Skeletal muscle satellite cell (primary cell): ENCODE data around the gene AIP.
"Not testable (repeated sequence)": the region's sequence is repeated elsewhere in the genome, so short reads cannot be mapped to it uniquely, and the experiment has no call there.

Source experiments
- H3K27me3 ChIP-seq: 2 replicates; pipeline ENCODE4 v1.7.0; 2013; ENCODE audit warnings: low read length; ENCODE audit not compliant: control insufficient read depth, insufficient read depth
- H3K36me3 ChIP-seq: 2 replicates; pipeline ENCODE4 v1.7.0; 2013; ENCODE audit warnings: mild to moderate bottlenecking, control low read depth, low read length; ENCODE audit not compliant: insufficient read depth
- H3K4me1 ChIP-seq: 2 replicates; pipeline ENCODE4 v1.7.0; 2013; ENCODE audit warnings: low read length; ENCODE audit not compliant: control insufficient read depth, insufficient read depth
- H3K4me2 ChIP-seq: 2 replicates; pipeline ENCODE4 v1.7.0; 2013; ENCODE audit warnings: mild to moderate bottlenecking, low read length
- H3K4me3 ChIP-seq: 2 replicates; pipeline ENCODE4 v1.7.0; 2013; ENCODE audit warnings: low read length
- H3K9ac ChIP-seq: 2 replicates; pipeline ENCODE4 v1.7.0; 2013; ENCODE audit warnings: mild to moderate bottlenecking, low read depth, low read length, moderate library complexity
- H3K9me3 ChIP-seq: replicated peaks from 2 replicates; pipeline ENCODE4 v1.7.0; 2013; ENCODE audit warnings: mild to moderate bottlenecking, control low read depth, low read length

AIP gene

GRCh38 chr11:67465189-67465510, 17.7 kb upstream of the AIP start:
- Histone ChIP-seq H3K9ac (no peak overlapping the region), H3K4me3 (no peak overlapping the region), H3K4me1 (peaks cover 27% of the 10 kb centered on the region), H3K4me2 (no peak overlapping the region), H3K36me3 (no peaks in the 10 kb centered on the region), H3K27me3 (no peaks in the 10 kb centered on the region), H3K9me3 (no peaks in the 10 kb centered on the region)

GRCh38 chr11:67465530-67465929, 17.3 kb upstream of the AIP start:
- not testable (repeated sequence) for H3K27me3 ChIP-seq, H3K4me2 ChIP-seq, H3K36me3 ChIP-seq, H3K4me3 ChIP-seq, H3K9ac ChIP-seq, H3K9me3 ChIP-seq
- H3K4me1 ChIP-seq = peaks cover 27% of the 10 kb centered on the region

DNA sequence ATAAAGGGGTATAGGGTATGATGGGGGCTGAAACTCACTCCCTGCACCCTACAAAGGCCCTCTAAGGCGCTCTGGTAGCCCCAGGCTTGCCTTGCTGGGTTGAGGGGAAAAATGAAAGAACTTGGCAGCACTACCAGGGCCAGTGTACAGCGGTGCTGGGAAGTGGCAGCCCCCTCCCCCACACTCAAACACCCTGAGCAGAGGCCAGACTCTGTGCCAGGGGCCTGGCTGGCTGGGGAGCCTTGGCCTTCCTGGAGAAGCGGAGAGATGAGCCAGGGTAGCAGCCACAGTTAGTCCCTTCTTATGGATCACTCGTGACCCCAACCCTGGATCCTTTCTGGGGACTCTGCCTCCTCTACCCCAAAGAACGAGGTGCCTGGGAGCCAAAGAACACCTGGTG, 16.5 kb upstream of the AIP start:
- Histone ChIP-seq H3K9me3 (no peaks in the 10 kb centered on the region), H3K4me2 (no peak overlapping the region), H3K4me1 (peaks cover 27% of the 10 kb centered on the region), H3K9ac (no peak overlapping the region), H3K4me3 (no peak overlapping the region), H3K36me3 (no peaks in the 10 kb centered on the region), H3K27me3 (no peaks in the 10 kb centered on the region)

DNA sequence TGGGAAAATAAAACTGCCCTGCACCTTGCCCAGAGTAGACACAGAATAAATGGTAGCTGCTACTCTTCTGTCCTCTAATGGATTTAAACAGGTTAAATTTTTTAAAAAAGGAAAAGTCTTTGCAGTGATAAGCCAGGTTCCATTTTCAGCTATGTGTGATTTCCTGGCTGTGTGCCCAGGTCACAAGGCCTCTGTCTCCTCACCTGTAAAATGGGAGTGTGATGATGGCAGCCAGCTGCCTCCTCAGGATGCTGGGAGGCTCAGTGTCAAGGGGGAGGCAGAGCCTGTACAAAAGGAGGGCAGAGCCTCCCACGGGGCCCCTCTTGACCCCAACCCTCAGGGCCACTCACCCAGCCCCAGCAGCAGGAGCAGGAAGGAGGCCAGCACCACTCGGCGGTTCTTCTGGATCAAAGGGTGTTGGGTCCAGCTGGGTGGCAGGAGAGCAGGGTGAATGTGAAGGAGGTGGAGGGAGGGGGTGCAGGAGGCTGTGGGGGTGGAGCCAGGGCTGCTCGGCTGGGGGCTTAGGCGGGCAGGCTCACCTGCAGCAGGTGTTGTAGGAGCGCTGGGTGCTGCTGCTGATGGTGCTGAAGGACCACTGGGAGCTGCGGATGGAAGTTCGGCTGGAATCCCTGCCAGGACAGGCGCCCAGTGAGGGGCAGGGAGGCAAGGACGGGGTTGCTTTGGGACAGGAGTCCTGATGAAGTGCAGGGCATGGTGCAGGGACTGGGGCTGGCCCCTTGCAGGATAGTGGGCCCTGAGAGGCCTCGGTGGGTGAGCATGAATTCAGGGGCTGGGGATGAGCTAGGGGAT, 15.7 kb upstream of the AIP start:
- Histone ChIP-seq H3K9me3 (no peaks in the 10 kb centered on the region), H3K9ac (no peak overlapping the region), H3K4me2 (peak overlapping the region; percentile 94), H3K36me3 (no peaks in the 10 kb centered on the region), H3K4me1 (peaks cover 27% of the 10 kb centered on the region), H3K27me3 (peaks cover 4% of the 10 kb centered on the region), H3K4me3 (peak overlapping the region; percentile 91)

DNA sequence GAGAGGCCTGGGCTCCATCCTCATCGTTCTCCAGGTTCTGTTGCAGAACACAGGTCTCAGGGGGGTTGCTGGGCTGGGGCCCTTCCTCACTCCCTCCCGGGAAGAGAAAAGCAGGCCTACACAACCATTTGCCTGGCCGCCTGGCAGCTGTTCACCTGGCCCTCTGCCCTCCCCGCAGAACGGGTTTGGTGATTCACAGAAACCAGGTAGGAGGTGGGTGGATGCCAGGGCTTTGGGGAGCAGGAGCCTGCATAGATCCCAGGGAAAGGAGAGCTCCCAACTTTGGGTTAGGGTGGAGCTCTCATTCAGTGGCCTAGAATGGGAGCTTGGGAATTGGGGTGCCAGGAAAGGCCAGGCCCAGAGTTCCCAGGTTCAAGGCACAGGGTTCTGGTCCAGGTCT, 14.8 kb upstream of the AIP start:
- Histone ChIP-seq H3K4me1 (peaks cover 27% of the 10 kb centered on the region), H3K4me3 (peak overlapping the region; percentile 91), H3K9me3 (no peaks in the 10 kb centered on the region), H3K9ac (peak overlapping the region; percentile 93), H3K4me2 (peak overlapping the region; percentile 94), H3K36me3 (no peaks in the 10 kb centered on the region), H3K27me3 (peaks cover 4% of the 10 kb centered on the region)

DNA sequence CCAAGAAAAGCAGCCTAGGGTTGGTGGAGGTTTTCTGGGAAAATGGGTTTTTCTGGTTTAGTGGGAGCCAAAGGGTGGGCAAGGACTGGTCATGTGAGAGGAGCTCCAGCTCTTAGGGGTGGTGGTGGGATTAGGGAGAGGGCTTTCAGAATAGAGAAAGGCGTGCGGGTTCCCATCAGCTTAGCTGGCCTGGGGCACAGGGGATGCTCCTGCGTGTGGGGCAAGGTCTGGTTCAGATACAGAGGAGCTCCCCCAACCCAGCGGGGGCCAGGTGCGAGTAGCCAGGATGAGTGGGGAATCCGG, 14.4 kb upstream of the AIP start:
- Histone ChIP-seq H3K9me3 (no peaks in the 10 kb centered on the region), H3K27me3 (peaks cover 4% of the 10 kb centered on the region), H3K36me3 (no peaks in the 10 kb centered on the region), H3K4me1 (peaks cover 27% of the 10 kb centered on the region), H3K4me2 (peak overlapping the region; percentile 94), H3K9ac (peak overlapping the region; percentile 93), H3K4me3 (peak overlapping the region; percentile 91)

DNA sequence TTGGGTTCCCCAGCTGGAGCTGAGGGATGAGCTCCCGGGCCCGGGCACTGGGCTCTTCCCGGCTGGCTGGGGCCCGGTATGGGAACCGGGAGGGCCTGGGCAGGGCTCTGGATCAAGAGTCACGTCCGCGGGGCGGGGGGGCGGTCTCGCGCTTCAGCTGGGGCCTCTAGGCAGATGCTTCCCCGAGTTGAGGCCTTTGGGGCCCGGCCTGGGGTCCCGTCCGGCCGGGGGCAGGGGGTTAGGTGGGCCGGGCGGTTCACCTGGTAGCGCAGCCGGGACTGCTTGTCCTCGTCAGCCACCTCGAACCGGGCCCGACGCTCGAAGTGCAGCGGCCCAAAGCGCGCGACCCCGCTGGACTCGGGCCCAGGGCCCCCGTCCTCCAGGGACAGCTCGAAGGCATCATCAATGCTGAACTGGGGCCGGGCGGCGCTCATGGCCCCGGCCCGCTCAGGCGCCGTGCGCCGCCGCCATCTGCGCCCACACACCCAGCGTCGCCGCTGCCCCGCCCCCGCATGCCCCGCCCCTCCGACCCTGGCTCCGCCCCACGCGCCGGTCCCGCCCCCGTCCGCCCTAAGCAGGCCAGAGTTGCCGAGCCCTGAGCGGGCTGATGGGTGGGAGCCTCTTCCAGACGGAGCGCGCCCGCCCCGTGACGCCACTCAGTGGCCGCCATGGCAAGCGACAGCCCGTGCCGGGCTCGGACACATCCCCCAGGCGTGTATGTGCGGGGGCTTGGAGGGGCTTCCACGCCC, 13.9 kb upstream of the AIP start, which contains the start of gene TMEM134:
TMEM134 (minus strand) TSS at position 493 of the 749 bp plus-strand sequence; CDS start at position 434, 59 bp downstream.
- Histone ChIP-seq H3K4me3 (peak within 1 kb of the TSS; percentile 95), H3K4me1 (peaks cover 24% of the 10 kb centered on the region), H3K36me3 (no peaks in the 10 kb centered on the region), H3K4me2 (peak within 1 kb of the TSS; percentile 100), H3K9me3 (no peaks in the 10 kb centered on the region), H3K27me3 (peaks cover 4% of the 10 kb centered on the region), H3K9ac (peak within 1 kb of the TSS; percentile 93)

GRCh38 chr11:67469508-67469811, 13.4 kb upstream of the AIP start:
- Histone ChIP-seq H3K9me3 (no peaks in the 10 kb centered on the region), H3K9ac (peak overlapping the region; percentile 92), H3K4me1 (peaks cover 18% of the 10 kb centered on the region), H3K4me3 (peak overlapping the region; percentile 95), H3K36me3 (no peaks in the 10 kb centered on the region), H3K27me3 (peaks cover 7% of the 10 kb centered on the region), H3K4me2 (peak overlapping the region; percentile 100)

- H3K36me3 ChIP-seq = no peaks in the 10 kb centered on the region
- no peaks in the 10 kb centered on the region for H3K9me3 ChIP-seq
- peaks cover 8% of the 10 kb centered on the region for H3K27me3 ChIP-seq
- no peak overlapping the region for H3K9ac ChIP-seq
- H3K4me3 ChIP-seq = no peak overlapping the region
- no peak overlapping the region for H3K4me2 ChIP-seq
- H3K4me1 ChIP-seq = peaks cover 18% of the 10 kb centered on the region
These were observed 12.4 kb upstream of the AIP start for GRCh38 chr11:67470337-67471002.

- peaks cover 8% of the 10 kb centered on the region for H3K27me3 ChIP-seq
- peaks cover 13% of the 10 kb centered on the region for H3K4me1 ChIP-seq
- H3K9ac ChIP-seq = no peak overlapping the region
- no peaks in the 10 kb centered on the region for H3K36me3 ChIP-seq
- H3K9me3 ChIP-seq = no peaks in the 10 kb centered on the region
- no peak overlapping the region for H3K4me2 ChIP-seq
- H3K4me3 ChIP-seq = no peak overlapping the region
These were observed 9.9 kb upstream of the AIP start for GRCh38 chr11:67472882-67473281.

- not testable (repeated sequence) for H3K9me3 ChIP-seq, H3K27me3 ChIP-seq, H3K4me3 ChIP-seq
These were observed 6.1 kb upstream of the AIP start for GRCh38 chr11:67476692-67477091.

More at GRCh38 chr11:67476692-67477091, 6.1 kb upstream of the AIP start:
- not testable (repeated sequence) for H3K4me2 ChIP-seq, H3K36me3 ChIP-seq, H3K4me1 ChIP-seq, H3K9ac ChIP-seq
